K562 (cell line): ENCODE data around the gene NPTXR. TPM values are rescaled to one million over a fixed set of nuclear protein-coding genes. Genes with fewer than 3 reads are reported as not detected.

Source experiments
- BHLHE40 ChIP-seq: IDR thresholded peaks from 2 replicates; pipeline ENCODE4 v1.6.1; 2011; ENCODE audit warnings: low read length, improper control_type of control experiment
- HDAC1 ChIP-seq, 2 experiments: fragments of 450-650 bp; IDR thresholded peaks; 2 replicates each; pipeline ENCODE4 v1.6.1; 2016 to 2017; ENCODE audit warnings: inconsistent platforms in 1 of 2, mild to moderate bottlenecking in 1 of 2, moderate library complexity in 1 of 2
- TAF7 ChIP-seq: fragments of 450-650 bp; IDR thresholded peaks from 2 replicates; pipeline ENCODE4 v1.6.1; 2016; ENCODE audit warnings: missing genetic modification characterization, missing compliant biosample characterization
- TAF9B ChIP-seq: fragments of 450-650 bp; IDR thresholded peaks from 2 replicates; pipeline ENCODE4 v1.6.1; 2018; ENCODE audit warnings: mild to moderate bottlenecking; ENCODE audit not compliant: partially characterized antibody
- TCF7 ChIP-seq: sonication (generic); IDR thresholded peaks from 2 replicates; pipeline ENCODE4 v1.6.1; 2016; ENCODE audit warnings: antibody characterized with exemption, borderline replicate concordance
- ZNF274 ChIP-seq: IDR thresholded peaks from 2 replicates; pipeline ENCODE4 v1.6.1; 2011; ENCODE audit warnings: low read depth, mild to moderate bottlenecking, low read length, moderate library complexity, borderline replicate concordance
- ZNF707 ChIP-seq: fragments of 250-450 bp; sonication (Bioruptor Pico); conservative IDR thresholded peaks from 2 replicates; pipeline ENCODE4 v1.8.0; 2022; ENCODE audit warnings: inconsistent platforms, mild to moderate bottlenecking, moderate library complexity
- polyA plus RNA-seq, 8 experiments: library from polyadenylated mRNA; depleted of rRNA in 4 of 8; stranded (reverse) in 5 of 8; unstranded in 3 of 8; fragments of >200 nt; fragmentation: Nextera tagmentation in 2 of 8; fragmentation: Illumina TruSeq in 1 of 8; extraction: Ambion mirVana in 2 of 8; extraction: Trizol in 1 of 8; gene quantifications; 2 replicates each; pipeline versions ENCODE4 v1.2.1 to v1.2.3, GENCODE V29; 2011 to 2014; ENCODE audit warnings: inconsistent platforms in 1 of 8, missing spikeins in 1 of 8
- total RNA-seq, 7 experiments: library from RNA; depleted of rRNA in 6 of 7; stranded (reverse); fragments of >200 nt in 6 of 7; fragmentation: Illumina TruSeq in 2 of 7; extraction: Trizol in 2 of 7; gene quantifications; 2 replicates each; pipeline versions ENCODE4 v1.2.1 to v1.2.3, GENCODE V29; 2011 to 2021; ENCODE audit warnings: low replicate concordance in 1 of 7
- TF ChIP-seq, protein P1 (sequence below): fragments of 450-650 bp; IDR thresholded peaks from 2 replicates; pipeline ENCODE4 v1.6.1; 2016; ENCODE audit warnings: mild to moderate bottlenecking, moderate library complexity
- TF ChIP-seq, protein P2 (sequence below): fragments of 250-450 bp; sonication (Bioruptor Pico); IDR thresholded peaks from 2 replicates; pipeline ENCODE4 v1.4.0; 2020

The NPTXR gene
- total and polyA plus RNA-seq, 9 of the 15 experiments (the other 6 are each of a cell fraction or from before 2014, with no cell fraction given): 0.01 to 3.1 (median 1.1) TPM

DNA sequence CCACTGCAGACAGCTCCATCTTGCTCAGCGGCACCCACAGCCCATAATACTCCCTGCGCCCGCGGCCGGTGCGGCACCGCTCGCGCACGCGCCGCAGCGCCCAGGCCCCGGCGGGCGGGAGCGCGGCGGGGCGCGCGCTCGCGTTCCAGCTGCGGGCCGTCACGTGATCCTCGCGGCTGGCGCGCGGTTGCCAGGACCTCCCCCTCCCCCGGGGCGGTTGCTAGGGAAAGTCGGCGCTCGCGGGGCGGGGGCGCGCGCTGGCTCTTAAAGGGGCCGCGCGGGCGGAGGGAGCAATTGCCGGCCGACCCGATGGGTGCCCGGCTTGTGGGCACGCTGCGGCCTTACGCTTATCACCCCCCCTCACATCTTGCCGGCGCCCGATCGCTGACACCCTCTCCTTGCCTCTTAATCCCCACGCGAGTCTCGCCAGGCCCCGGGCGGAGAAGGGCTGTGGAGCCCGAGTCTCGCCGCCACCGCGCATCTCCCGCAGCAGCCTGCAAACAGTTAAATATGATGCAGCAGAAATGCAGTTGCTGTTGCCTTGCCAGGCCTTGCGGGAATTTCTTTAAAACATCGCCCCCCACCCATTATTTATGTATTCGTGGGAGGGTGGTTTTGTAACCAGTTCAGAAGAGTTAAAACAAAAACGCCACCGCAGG lies 28.5 kb upstream of the NPTXR start, which contains the start of gene CBX6 (continued):
- TF ChIP-seq, protein P1, sequence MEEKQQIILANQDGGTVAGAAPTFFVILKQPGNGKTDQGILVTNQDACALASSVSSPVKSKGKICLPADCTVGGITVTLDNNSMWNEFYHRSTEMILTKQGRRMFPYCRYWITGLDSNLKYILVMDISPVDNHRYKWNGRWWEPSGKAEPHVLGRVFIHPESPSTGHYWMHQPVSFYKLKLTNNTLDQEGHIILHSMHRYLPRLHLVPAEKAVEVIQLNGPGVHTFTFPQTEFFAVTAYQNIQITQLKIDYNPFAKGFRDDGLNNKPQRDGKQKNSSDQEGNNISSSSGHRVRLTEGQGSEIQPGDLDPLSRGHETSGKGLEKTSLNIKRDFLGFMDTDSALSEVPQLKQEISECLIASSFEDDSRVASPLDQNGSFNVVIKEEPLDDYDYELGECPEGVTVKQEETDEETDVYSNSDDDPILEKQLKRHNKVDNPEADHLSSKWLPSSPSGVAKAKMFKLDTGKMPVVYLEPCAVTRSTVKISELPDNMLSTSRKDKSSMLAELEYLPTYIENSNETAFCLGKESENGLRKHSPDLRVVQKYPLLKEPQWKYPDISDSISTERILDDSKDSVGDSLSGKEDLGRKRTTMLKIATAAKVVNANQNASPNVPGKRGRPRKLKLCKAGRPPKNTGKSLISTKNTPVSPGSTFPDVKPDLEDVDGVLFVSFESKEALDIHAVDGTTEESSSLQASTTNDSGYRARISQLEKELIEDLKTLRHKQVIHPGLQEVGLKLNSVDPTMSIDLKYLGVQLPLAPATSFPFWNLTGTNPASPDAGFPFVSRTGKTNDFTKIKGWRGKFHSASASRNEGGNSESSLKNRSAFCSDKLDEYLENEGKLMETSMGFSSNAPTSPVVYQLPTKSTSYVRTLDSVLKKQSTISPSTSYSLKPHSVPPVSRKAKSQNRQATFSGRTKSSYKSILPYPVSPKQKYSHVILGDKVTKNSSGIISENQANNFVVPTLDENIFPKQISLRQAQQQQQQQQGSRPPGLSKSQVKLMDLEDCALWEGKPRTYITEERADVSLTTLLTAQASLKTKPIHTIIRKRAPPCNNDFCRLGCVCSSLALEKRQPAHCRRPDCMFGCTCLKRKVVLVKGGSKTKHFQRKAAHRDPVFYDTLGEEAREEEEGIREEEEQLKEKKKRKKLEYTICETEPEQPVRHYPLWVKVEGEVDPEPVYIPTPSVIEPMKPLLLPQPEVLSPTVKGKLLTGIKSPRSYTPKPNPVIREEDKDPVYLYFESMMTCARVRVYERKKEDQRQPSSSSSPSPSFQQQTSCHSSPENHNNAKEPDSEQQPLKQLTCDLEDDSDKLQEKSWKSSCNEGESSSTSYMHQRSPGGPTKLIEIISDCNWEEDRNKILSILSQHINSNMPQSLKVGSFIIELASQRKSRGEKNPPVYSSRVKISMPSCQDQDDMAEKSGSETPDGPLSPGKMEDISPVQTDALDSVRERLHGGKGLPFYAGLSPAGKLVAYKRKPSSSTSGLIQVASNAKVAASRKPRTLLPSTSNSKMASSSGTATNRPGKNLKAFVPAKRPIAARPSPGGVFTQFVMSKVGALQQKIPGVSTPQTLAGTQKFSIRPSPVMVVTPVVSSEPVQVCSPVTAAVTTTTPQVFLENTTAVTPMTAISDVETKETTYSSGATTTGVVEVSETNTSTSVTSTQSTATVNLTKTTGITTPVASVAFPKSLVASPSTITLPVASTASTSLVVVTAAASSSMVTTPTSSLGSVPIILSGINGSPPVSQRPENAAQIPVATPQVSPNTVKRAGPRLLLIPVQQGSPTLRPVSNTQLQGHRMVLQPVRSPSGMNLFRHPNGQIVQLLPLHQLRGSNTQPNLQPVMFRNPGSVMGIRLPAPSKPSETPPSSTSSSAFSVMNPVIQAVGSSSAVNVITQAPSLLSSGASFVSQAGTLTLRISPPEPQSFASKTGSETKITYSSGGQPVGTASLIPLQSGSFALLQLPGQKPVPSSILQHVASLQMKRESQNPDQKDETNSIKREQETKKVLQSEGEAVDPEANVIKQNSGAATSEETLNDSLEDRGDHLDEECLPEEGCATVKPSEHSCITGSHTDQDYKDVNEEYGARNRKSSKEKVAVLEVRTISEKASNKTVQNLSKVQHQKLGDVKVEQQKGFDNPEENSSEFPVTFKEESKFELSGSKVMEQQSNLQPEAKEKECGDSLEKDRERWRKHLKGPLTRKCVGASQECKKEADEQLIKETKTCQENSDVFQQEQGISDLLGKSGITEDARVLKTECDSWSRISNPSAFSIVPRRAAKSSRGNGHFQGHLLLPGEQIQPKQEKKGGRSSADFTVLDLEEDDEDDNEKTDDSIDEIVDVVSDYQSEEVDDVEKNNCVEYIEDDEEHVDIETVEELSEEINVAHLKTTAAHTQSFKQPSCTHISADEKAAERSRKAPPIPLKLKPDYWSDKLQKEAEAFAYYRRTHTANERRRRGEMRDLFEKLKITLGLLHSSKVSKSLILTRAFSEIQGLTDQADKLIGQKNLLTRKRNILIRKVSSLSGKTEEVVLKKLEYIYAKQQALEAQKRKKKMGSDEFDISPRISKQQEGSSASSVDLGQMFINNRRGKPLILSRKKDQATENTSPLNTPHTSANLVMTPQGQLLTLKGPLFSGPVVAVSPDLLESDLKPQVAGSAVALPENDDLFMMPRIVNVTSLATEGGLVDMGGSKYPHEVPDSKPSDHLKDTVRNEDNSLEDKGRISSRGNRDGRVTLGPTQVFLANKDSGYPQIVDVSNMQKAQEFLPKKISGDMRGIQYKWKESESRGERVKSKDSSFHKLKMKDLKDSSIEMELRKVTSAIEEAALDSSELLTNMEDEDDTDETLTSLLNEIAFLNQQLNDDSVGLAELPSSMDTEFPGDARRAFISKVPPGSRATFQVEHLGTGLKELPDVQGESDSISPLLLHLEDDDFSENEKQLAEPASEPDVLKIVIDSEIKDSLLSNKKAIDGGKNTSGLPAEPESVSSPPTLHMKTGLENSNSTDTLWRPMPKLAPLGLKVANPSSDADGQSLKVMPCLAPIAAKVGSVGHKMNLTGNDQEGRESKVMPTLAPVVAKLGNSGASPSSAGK: no peak
- TF ChIP-seq TCF7 (no peak), ZNF274 (no peak), BHLHE40 (peak; percentile 77), TAF7 (tag) (no peak), HDAC1 (IDR thresholded peaks at IDR 0.05) (0 out of 4 replicates have a peak, but pooled peaks of 1 of the 2 experiments have one; percentile 29), TAF9B (no peak), ZNF707 (CRISPR knock-in tag) (no peak)
- TF ChIP-seq, protein P2, sequence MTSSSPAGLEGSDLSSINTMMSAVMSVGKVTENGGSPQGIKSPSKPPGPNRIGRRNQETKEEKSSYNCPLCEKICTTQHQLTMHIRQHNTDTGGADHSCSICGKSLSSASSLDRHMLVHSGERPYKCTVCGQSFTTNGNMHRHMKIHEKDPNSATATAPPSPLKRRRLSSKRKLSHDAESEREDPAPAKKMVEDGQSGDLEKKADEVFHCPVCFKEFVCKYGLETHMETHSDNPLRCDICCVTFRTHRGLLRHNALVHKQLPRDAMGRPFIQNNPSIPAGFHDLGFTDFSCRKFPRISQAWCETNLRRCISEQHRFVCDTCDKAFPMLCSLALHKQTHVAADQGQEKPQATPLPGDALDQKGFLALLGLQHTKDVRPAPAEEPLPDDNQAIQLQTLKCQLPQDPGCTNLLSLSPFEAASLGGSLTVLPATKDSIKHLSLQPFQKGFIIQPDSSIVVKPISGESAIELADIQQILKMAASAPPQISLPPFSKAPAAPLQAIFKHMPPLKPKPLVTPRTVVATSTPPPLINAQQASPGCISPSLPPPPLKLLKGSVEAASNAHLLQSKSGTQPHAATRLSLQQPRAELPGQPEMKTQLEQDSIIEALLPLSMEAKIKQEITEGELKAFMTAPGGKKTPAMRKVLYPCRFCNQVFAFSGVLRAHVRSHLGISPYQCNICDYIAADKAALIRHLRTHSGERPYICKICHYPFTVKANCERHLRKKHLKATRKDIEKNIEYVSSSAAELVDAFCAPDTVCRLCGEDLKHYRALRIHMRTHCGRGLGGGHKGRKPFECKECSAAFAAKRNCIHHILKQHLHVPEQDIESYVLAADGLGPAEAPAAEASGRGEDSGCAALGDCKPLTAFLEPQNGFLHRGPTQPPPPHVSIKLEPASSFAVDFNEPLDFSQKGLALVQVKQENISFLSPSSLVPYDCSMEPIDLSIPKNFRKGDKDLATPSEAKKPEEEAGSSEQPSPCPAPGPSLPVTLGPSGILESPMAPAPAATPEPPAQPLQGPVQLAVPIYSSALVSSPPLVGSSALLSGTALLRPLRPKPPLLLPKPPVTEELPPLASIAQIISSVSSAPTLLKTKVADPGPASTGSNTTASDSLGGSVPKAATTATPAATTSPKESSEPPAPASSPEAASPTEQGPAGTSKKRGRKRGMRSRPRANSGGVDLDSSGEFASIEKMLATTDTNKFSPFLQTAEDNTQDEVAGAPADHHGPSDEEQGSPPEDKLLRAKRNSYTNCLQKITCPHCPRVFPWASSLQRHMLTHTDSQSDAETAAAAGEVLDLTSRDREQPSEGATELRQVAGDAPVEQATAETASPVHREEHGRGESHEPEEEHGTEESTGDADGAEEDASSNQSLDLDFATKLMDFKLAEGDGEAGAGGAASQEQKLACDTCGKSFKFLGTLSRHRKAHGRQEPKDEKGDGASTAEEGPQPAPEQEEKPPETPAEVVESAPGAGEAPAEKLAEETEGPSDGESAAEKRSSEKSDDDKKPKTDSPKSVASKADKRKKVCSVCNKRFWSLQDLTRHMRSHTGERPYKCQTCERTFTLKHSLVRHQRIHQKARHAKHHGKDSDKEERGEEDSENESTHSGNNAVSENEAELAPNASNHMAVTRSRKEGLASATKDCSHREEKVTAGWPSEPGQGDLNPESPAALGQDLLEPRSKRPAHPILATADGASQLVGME (CRISPR knock-in tag): no peak
